HG03280 (cell line): Measurements from ENCODE around the gene PSMB7.

ENCODE experiments used
- ATAC-seq: cut with Tn5 transposase; IDR thresholded peaks from one replicate; pipeline ENCODE4 v1.9.1; 2021; ENCODE audit warnings: mild to moderate bottlenecking, moderate library complexity; ENCODE audit not compliant: unreplicated experiment

The PSMB7 gene

GRCh38 chr9:124304285-124304684 is 111.0 kb downstream of the PSMB7 start:
- ATAC-seq, result no peak

- no peak for ATAC-seq
Measured at GRCh38 chr9:124303762-124304161, 111.5 kb downstream of the PSMB7 start.
